ENCODE measurements around the gene LYZL4. TPM values are rescaled to one million over a fixed set of nuclear protein-coding genes. Genes with fewer than 3 reads are reported as not detected.

LYZL4 gene
- total RNA-seq, 3 donors from 2014 or later, result not detected

DNA sequence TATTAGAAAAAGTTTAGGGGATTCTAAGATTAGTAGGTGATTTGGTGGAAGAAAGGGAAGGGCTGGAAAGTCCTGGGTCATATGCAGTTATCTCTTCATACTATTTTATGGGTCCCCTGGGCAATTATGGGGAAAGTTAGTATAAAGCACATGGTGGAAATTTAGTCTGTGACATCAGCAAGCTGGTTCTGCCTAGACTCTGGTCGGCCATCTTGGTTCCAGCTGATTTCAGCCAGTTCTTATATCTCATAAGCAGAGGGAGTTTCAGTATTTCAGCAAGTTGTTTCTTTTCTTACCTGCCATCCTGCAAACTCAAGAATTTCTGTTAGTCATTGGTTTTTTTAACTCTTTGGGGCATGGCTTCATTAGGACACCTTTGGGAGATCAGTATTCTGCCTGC is 1.0 kb upstream of the LYZL4 start:
- intact Hi-C loops (cut with DNase I, micrococcal nuclease), result no loop called here

DNA sequence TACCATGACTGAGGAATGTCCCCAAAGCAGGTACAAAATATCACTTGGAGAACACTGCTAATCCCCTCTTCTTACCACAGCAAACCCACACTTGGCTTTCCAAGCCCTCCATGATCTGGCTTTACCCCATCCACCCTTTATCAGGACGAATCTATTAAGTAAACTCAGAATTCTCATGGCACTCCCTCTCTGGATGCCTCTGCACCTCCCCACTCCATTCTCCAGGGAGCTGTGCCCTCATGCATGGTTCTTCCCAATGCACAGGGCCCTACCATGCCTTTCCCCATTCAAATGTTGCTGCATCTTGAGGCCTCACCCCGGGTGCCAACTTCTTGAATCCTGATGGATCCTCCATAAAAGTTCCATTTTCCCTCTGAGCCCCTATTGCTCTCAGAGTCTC is 2.3 kb downstream of the LYZL4 start:
- intact Hi-C loops (cut with DNase I, micrococcal nuclease), result no loop called here
- TF ChIP-seq, protein P1, sequence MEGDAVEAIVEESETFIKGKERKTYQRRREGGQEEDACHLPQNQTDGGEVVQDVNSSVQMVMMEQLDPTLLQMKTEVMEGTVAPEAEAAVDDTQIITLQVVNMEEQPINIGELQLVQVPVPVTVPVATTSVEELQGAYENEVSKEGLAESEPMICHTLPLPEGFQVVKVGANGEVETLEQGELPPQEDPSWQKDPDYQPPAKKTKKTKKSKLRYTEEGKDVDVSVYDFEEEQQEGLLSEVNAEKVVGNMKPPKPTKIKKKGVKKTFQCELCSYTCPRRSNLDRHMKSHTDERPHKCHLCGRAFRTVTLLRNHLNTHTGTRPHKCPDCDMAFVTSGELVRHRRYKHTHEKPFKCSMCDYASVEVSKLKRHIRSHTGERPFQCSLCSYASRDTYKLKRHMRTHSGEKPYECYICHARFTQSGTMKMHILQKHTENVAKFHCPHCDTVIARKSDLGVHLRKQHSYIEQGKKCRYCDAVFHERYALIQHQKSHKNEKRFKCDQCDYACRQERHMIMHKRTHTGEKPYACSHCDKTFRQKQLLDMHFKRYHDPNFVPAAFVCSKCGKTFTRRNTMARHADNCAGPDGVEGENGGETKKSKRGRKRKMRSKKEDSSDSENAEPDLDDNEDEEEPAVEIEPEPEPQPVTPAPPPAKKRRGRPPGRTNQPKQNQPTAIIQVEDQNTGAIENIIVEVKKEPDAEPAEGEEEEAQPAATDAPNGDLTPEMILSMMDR (IDR thresholded peaks at IDR 0.05), result no peak
- H3K4me1 ChIP-seq (ENCODE audit: low read depth), result no peaks in the 10 kb centered on the region
- DNase-seq (no peak), ATAC-seq (no peak)
- no peak overlapping the region for H3K4me3 ChIP-seq
- H3K36me3 ChIP-seq (ENCODE audit: low read depth), result no peaks in the 10 kb centered on the region
- H3K9me3 ChIP-seq, result no peaks in the 10 kb centered on the region

More for the DNA sequence above, 1.0 kb upstream of the LYZL4 start:
- Histone ChIP-seq H3K36me3 (ENCODE audit: low read depth) (no peaks in the 10 kb centered on the region), H3K4me3 (no peak overlapping the region), H3K4me1 (ENCODE audit: low read depth) (no peaks in the 10 kb centered on the region), H3K9me3 (no peaks in the 10 kb centered on the region)
- no peak for ATAC-seq
- no peak for DNase-seq
- TF ChIP-seq, protein P1 (IDR thresholded peaks at IDR 0.05), result no peak

DNA sequence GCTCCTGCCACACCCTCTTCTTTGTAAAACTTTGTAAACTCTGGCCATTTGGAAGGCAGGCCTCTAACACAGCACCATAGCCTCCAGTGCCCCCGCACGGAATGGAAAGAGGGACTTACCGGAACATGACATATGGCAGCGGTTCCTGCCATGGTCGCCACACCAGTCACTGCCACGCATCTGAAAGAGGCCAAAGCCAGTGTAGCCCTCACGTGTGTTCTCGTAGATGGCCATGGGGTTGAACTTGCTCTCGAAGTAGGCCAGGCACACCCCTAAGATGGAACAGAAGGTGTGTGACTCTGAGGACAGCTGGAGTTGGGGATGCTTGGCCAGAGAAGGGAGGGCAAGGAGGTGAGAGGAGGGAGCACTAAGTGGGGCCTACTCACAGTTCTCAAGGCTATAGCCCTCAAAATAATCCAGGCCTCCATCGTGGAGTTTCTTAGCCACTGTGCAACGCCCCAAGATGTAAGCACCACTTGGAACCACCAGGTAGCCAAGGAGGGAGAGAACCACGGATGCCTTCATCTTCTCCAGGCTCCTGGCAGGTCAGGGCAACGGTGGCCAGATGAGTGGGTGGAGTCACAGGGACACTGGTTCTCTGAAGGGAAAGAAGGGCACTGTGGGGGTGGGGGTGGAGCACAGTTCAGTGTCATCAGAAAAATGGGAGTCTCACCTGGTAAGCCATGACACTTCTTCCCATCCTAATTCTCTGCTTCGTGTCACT is 3.5 kb downstream of the LYZL4 start:
- Histone ChIP-seq H3K4me3 (no peak overlapping the region), H3K4me1 (ENCODE audit: low read depth) (no peaks in the 10 kb centered on the region), H3K9me3 (no peaks in the 10 kb centered on the region), H3K36me3 (ENCODE audit: low read depth) (no peaks in the 10 kb centered on the region)
- ATAC-seq (no peak), DNase-seq (no peak)
- intact Hi-C loops (cut with DNase I, micrococcal nuclease), result no loop called here
- TF ChIP-seq, protein P1 (IDR thresholded peaks at IDR 0.05), result no peak

DNA sequence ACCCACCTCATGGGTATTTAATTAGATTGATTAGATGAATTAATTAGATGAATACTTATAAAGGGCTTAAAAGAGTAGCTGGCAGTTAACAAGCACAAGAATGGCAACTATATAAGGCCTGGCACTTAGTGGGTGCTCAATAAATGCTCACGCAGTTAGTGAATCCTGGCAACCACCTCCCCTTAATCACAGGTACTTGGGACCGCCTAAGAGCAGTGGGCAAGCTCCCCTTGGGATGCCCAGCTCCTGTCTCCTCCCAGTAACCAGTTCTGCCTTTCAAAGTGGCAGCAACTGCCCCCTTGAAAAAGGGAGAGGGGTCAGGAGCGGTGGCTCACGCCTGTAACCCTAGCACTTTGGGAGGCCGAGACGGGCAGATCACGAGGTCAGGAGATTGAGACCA is 4.6 kb downstream of the LYZL4 start:
- Histone ChIP-seq H3K4me1 (ENCODE audit: low read depth) (no peaks in the 10 kb centered on the region), H3K9me3 (no peaks in the 10 kb centered on the region), H3K36me3 (ENCODE audit: low read depth) (no peaks in the 10 kb centered on the region), H3K4me3 (no peak overlapping the region)
- ATAC-seq (no peak), DNase-seq (no peak)
- TF ChIP-seq, protein P1 (IDR thresholded peaks at IDR 0.05), result no peak
- intact Hi-C loops (cut with DNase I, micrococcal nuclease), result no loop called here

DNA sequence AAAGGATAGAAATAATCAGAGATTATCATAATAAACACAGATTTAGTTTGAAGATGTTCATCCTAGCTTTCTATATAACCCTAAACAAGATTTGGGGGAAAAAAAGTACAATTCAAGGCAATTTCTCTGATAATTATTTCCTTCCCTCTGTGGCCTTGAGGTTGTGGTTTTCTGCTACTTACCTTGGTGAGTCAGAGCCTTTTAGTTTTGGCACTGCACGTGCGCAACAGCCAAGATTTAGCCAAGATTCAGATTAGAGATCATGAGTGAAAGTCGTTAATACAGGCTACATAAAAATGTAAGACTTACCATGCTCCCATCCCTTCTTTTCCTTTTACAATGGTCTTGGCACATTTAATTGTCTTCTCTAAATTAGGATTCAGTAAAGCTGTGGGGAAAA is 6.7 kb downstream of the LYZL4 start:
- DNase-seq (no peak), ATAC-seq (no peak)
- intact Hi-C loops (cut with DNase I, micrococcal nuclease), result no loop called here
- H3K9me3 ChIP-seq, result no peaks in the 10 kb centered on the region
- TF ChIP-seq, protein P1 (IDR thresholded peaks at IDR 0.05), result no peak
- H3K4me3 ChIP-seq, result no peak overlapping the region
- no peaks in the 10 kb centered on the region for H3K36me3 ChIP-seq (ENCODE audit: low read depth)
- no peaks in the 10 kb centered on the region for H3K4me1 ChIP-seq (ENCODE audit: low read depth)

Measured in mucosa of descending colon (tissue), 3 donors.